Erythroblast (primary cell): ENCODE results near the gene SMARCAL1.

ENCODE experiments used
- GATA1 ChIP-seq: IDR thresholded peaks from 2 replicates; pipeline ENCODE4 v1.6.1; 2011; ENCODE audit warnings: low read depth, mild to moderate bottlenecking, control low read depth, low read length, moderate library complexity
- POLR2A ChIP-seq: IDR thresholded peaks from 2 replicates; pipeline ENCODE4 v1.6.1; 2011; ENCODE audit warnings: mild to moderate bottlenecking, low read length

GRCh38 chr2:216394881-216395280 is 17.4 kb upstream of the SMARCAL1 start:
- TF ChIP-seq POLR2A (no peak), GATA1 (no peak)
